Tibial artery (tissue), 4 donors: ENCODE measurements around the gene IQCH.

ENCODE experiments used
- DNase-seq, 2 donors: peaks; one replicate each; pipeline ENCODE4 v3.0.0-alpha.2; 2019
- H3K27ac ChIP-seq, 2 donors: fragments of 200-600 bp; sonication (generic) in 1 of 2; 1 replicate in 1 of 2; 2 replicates in 1 of 2; pipeline ENCODE4 v1.5.1; 2018 to 2019; ENCODE audit warnings: mild to moderate bottlenecking in 1 of 2
- H3K27me3 ChIP-seq, 2 donors: fragments of 200-600 bp; sonication (generic) in 1 of 2; one replicate each; pipeline versions ENCODE4 v1.5.1 to v1.6.0; 2016 to 2019
- H3K36me3 ChIP-seq, 3 donors: fragments of 200-600 bp; sonication (generic) in 2 of 3; one replicate each; pipeline ENCODE4 v1.5.1; 2016 to 2019; ENCODE audit warnings: mild to moderate bottlenecking in 2 of 3
- H3K4me1 ChIP-seq, 4 donors: fragments of 200-600 bp; sonication (generic) in 2 of 4; 1 replicate in 3 of 4; 2 replicates in 1 of 4; pipeline ENCODE4 v1.5.1; 2016 to 2019
- H3K4me3 ChIP-seq, 2 donors: fragments of 200-600 bp; sonication (generic) in 1 of 2; 1 replicate in 1 of 2; 2 replicates in 1 of 2; pipeline ENCODE4 v1.5.1; 2018 to 2019; ENCODE audit warnings: mild to moderate bottlenecking in 2 of 2
- H3K9me3 ChIP-seq, 3 donors: fragments of 200-600 bp; sonication (generic) in 1 of 3; one replicate each; pipeline ENCODE4 v1.5.1; 2016 to 2019
- intact Hi-C: fragments of 100-400 bp; cut with DNase I; formaldehyde crosslinking; loops from one replicate; pipeline ENCODE4 v1.15.0; 2023; ENCODE audit warnings: low total_unique reads
- TF ChIP-seq, protein P1 (sequence below), 2 experiments: fragments of 200-600 bp in 1 of 2; fragments of 450-650 bp in 1 of 2; IDR thresholded peaks; one replicate each; pipeline ENCODE4 v1.5.1; 2017 to 2019; ENCODE audit warnings: antibody characterized with exemption in 2 of 2, mild to moderate bottlenecking in 1 of 2, moderate library complexity in 1 of 2

IQCH gene

GRCh38 chr15:67380921-67381320, 126.3 kb downstream of the IQCH start:
- intact Hi-C loops, result no loop called here
- TF ChIP-seq, protein P1, sequence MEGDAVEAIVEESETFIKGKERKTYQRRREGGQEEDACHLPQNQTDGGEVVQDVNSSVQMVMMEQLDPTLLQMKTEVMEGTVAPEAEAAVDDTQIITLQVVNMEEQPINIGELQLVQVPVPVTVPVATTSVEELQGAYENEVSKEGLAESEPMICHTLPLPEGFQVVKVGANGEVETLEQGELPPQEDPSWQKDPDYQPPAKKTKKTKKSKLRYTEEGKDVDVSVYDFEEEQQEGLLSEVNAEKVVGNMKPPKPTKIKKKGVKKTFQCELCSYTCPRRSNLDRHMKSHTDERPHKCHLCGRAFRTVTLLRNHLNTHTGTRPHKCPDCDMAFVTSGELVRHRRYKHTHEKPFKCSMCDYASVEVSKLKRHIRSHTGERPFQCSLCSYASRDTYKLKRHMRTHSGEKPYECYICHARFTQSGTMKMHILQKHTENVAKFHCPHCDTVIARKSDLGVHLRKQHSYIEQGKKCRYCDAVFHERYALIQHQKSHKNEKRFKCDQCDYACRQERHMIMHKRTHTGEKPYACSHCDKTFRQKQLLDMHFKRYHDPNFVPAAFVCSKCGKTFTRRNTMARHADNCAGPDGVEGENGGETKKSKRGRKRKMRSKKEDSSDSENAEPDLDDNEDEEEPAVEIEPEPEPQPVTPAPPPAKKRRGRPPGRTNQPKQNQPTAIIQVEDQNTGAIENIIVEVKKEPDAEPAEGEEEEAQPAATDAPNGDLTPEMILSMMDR (IDR thresholded peaks at IDR 0.05), result no peak

GRCh38 chr15:67381416-67382045, 126.9 kb downstream of the IQCH start:
- Histone ChIP-seq H3K9me3 (no peaks in the 10 kb centered on the region), H3K4me1 (no peaks in the 10 kb centered on the region), H3K27ac (no peak overlapping the region), H3K36me3 (no peaks in the 10 kb centered on the region), H3K27me3 (no peaks in the 10 kb centered on the region), H3K4me3 (no peak overlapping the region)
- no peak for DNase-seq
- intact Hi-C loops, result no loop called here
- TF ChIP-seq, protein P1 (IDR thresholded peaks at IDR 0.05), result no peak

More at GRCh38 chr15:67380921-67381320, 126.3 kb downstream of the IQCH start:
- no peak overlapping the region for H3K4me3 ChIP-seq
- H3K4me1 ChIP-seq, result no peaks in the 10 kb centered on the region
- H3K27me3 ChIP-seq, result no peaks in the 10 kb centered on the region
- H3K36me3 ChIP-seq, result no peaks in the 10 kb centered on the region
- no peak for DNase-seq
- no peak overlapping the region for H3K27ac ChIP-seq
- H3K9me3 ChIP-seq, result no peaks in the 10 kb centered on the region

- Histone ChIP-seq H3K4me3 (no peak overlapping the region), H3K27me3 (no peaks in the 10 kb centered on the region), H3K36me3 (no peaks in the 10 kb centered on the region), H3K9me3 (no peaks in the 10 kb centered on the region), H3K4me1 (no peaks in the 10 kb centered on the region), H3K27ac (no peak overlapping the region)
- TF ChIP-seq, protein P1 (IDR thresholded peaks at IDR 0.05), result no peak
- DNase-seq, result no peak
- intact Hi-C loops, result no loop called here
Measured at GRCh38 chr15:67382723-67383122, 128.1 kb downstream of the IQCH start.

- Histone ChIP-seq H3K4me3 (no peak overlapping the region), H3K9me3 (no peaks in the 10 kb centered on the region), H3K4me1 (no peaks in the 10 kb centered on the region), H3K27me3 (no peaks in the 10 kb centered on the region), H3K36me3 (no peaks in the 10 kb centered on the region), H3K27ac (no peak overlapping the region)
- TF ChIP-seq, protein P1 (IDR thresholded peaks at IDR 0.05), result no peak
- intact Hi-C loops, result no loop called here
- DNase-seq, result no peak
Measured at GRCh38 chr15:67383899-67384298, 129.3 kb downstream of the IQCH start.

GRCh38 chr15:67384761-67385160, 130.2 kb downstream of the IQCH start:
- no peaks in the 10 kb centered on the region for H3K4me1 ChIP-seq
- H3K27ac ChIP-seq, result no peak overlapping the region
- TF ChIP-seq, protein P1 (IDR thresholded peaks at IDR 0.05), result no peak
- H3K27me3 ChIP-seq, result no peaks in the 10 kb centered on the region
- no peaks in the 10 kb centered on the region for H3K9me3 ChIP-seq
- DNase-seq, result no peak
- no peak overlapping the region for H3K4me3 ChIP-seq
- no peaks in the 10 kb centered on the region for H3K36me3 ChIP-seq
- intact Hi-C loops, result no loop called here

GRCh38 chr15:67385971-67386370, 131.4 kb downstream of the IQCH start:
- intact Hi-C loops, result no loop called here
- Histone ChIP-seq H3K4me1 (no peaks in the 10 kb centered on the region), H3K9me3 (no peaks in the 10 kb centered on the region), H3K27ac (no peak overlapping the region), H3K36me3 (no peaks in the 10 kb centered on the region), H3K4me3 (no peak overlapping the region), H3K27me3 (no peaks in the 10 kb centered on the region)
- DNase-seq, result no peak
- TF ChIP-seq, protein P1 (IDR thresholded peaks at IDR 0.05), result no peak
